GM19238 (cell line): Measurements from ENCODE around the gene SPEG.
A peak's percentile ranks its signal among the peaks of the same experiment; 100 is the strongest.

ENCODE experiments used
- DNase-seq: peaks from one replicate; pipeline ENCODE4 v3.0.0; 2011; ENCODE audit warnings: low spot score; ENCODE audit not compliant: insufficient read length

Gene SPEG

DNA sequence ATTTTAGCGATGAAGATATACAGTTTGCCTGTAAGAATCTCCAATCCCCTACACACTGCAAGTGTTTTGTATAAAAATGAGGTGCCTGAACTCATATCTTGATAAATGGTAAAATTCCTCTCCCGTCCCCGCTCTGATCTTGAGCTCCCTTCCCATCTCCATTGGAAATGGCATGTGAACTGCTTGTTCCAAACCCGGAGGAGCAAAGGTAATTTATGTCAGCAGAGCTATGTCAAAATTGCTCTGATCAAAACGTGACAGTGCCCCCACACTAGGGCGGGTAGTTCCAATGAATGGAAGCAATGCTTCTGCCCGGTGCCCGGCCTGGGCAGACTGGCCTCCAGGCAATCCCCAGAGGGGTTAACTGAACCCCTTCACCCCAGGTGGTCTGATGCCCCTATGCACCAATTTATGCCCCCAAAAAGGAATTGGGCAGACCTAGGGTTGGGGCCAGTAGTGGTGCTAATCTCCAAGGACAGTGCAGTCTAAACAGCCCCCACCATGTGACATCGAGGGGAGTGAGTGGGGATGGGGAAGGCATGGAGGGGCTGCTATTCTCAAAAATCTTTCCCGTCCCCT is 60.4 kb downstream of the SPEG start:
- DNase-seq: no peak

DNA sequence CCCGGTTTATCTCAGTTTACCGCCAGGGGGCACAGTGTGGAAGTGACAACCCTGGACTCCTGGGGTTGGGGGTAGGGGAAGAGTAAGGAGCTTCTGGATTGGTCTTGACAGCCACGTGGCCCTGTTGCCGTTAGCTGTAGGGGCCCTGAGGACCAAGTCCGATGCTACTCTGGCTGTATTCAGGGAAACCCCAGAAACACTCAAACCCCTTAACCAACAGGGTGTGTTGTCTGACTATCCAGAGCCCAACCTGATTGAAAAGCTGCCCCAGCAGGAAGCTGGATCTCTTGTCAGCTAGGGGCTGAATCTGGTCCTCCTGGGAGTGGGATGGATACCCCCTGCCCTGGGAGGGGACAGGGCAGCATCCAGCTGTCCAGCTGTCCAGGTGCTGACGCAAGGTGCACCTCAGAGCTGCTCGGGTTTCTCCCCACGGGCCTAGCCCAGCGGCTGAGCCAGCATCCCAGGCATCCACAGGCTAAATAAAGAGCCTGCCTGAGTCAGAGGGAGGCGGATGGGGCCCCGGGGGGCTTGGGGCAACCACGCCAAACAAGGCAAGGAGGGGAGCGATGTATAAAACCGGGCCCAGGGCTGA is 61.0 kb downstream of the SPEG start:
- peak; percentile 77 for DNase-seq

DNA sequence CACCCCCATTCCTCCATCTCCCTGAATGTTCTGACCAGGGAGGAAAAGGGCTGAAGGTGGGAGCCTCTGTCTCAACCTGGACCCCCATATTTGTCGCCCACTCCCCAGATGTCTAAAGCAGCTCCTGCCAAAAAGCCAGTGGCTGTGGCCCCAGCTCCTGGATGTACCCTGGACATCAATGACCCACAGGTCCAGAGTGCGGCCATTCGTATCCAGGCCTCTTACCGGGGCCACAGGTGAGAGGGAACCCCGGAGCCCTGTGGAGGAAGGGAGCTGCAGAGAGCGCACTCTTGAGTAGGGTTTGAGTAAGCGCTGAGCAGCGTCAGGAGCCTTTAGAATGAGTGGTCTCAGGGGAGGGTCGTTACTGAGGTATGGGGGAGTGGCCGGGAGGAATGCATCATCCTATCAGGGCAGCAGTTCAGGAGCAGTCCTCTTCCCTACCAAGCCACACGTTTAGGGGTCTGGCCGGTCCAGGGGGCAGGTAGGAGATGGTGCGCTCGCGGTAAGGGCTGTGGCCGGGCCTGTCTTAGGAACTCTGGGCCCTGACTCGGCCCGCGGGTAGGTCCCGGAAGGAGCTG is 61.7 kb downstream of the SPEG start:
- no peak for DNase-seq

DNA sequence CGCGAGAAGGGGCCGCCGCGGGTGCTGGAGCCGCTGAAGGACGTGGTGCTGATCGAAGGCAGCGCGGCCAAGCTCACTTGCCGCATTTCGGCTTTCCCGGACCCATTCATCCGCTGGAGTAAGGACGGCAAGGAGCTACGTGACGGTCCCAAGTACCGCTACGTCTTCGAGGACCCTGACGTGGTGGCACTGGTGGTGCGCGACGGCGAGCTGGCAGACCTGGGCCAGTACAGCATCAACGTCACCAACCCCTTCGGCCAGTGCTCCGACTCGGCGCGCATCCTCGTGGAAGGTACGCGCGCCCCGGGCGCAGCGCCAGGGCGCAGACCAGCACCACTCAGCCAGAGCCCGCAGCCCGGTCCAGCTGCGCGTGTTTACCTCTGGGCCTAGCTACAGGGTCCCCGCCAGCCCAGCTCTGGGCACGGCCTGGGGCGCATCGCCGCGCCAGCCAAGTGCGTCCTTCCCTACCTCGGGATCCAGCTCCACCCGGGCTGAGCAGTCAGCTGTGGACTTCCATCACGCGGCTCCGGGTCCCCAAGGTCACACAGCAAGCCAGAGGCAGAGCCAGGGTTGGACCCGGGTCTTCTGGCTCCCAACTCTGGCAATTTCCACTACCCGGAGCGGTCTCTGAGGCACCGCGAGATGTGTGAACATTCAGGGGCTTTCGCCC is 62.3 kb downstream of the SPEG start:
- no peak for DNase-seq

DNA sequence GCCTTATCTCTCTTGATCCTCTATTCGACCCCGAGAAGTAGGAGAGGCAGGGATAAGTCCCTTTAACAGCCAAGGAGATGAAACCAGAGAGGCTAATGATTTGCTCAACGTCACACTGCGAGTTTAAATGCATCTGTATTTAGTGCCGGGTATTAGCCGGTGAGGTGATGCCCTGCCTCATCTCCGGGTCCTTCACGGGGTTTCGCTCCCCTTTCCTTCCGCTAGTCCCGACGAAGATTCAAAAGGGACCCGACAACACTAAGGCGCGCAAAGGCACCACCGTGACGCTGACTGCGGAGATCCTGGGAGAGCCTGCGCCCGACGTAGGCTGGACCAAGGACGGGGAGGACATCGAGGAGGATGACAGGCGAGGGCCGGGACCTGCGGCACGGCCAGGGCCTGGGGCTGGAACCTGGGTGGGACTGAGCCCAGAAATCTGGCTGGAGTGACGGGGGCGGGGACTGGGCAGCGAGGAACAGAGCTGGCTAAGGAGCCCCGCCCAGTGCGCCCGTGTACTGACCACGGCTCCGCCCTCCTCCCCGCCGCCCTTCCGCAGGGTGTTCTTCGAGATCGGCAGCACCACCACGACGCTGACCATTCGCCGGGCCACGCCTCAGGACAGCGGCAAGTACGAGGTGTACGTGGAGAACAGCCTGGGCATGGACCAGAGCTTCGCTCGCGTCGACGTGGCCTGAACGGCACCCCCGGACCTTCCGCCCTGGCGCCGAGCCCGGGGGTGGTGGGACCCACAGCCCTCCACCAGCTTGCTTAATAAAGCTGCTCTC is 63.0 kb downstream of the SPEG start:
- peak; percentile 56 for DNase-seq

DNA sequence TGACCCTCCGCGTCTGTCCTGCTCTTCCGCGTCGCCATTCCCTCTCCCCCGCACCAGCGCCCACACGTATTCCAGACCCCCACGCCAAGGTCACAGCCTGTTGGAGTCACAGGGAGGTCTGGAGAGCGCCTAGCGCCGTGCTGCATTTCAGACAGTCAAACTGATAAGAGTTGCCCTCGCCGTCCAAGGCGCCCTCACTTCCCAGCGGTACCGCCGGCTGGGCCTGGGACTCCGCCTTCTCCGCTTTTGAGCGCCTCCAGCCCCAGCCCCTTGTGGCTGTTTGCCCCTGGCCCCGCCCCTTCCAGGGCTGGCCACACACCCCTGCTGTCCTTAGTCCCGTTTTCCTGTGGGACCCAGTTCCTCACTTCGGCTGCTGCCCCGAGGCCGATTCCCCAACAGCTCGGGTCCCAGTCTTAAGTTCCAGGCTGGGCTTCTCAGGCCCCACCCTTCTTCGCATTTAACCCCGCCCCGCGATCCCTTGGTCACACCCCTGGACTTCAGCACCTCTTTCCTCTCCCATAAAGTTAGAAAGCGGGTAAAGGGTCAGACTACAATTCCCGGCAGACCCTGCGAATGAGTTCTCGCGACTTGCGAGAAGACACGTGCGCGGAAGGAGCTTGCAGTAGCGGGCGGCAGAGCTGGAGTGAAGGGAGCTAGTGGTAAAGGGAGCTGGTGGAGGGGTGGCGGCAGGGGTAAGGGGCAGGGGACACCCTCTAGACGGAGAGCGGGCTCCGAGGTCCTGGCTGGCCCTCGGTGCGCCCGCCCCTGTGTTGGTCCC is 63.8 kb downstream of the SPEG start, which contains the start of gene GMPPA:
TSS of gene GMPPA (plus strand) at position 612 of the 778 bp plus-strand sequence. CDS start 1,085 bp downstream, outside the sequence.
- DNase-seq: peak; percentile 99

DNA sequence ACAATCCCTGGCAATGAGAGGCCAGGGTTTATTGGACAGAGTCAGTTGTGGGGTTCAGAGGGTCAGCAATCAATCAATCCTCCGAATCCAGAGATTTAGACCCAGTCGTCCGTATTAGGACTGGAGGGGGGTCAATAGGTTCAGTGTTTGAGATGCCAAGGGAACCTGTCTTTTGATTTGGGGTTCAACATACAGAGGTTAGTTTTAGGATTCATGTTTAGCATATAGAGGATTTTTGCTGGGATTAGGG is 64.3 kb downstream of the SPEG start:
- DNase-seq: no peak

DNA sequence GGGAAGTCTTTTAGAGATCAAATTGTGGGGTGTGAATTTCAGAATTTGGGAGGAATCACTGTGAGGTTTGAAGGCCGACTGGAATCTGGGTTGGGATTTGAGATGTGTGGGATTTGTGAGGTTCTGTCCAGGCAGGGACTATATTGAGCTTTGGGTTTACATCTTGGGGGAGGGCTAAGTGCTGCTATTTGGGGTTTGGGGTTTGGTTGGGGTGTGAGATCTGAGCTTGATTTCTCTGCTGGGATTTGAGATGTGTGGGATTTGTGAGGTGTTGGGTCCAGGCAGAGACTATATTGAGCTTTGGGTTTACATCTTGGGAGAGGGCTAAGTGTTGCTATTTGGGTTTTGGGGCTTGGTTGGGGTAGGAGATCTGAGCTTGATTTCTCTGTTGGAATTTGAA is 64.9 kb downstream of the SPEG start:
- DNase-seq: no peak

DNA sequence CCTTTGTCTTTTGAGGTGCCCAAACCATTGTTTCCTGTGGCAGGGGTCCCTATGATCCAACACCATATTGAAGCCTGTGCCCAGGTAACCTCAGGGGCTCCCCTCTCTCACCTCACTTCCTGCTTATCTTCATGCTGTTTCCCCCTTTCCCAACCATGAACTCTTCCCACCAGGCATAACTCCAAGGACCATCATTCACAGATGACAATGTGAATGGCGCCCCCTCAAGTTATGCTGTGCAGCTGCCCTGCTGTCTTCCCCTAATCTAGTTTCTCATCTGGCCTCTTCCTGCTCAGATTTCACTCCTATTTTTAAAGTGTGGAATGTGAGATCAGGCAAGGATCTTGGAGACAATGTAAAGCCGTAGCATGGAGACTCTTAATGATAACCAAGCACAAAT is 65.5 kb downstream of the SPEG start:
- DNase-seq: no peak

DNA sequence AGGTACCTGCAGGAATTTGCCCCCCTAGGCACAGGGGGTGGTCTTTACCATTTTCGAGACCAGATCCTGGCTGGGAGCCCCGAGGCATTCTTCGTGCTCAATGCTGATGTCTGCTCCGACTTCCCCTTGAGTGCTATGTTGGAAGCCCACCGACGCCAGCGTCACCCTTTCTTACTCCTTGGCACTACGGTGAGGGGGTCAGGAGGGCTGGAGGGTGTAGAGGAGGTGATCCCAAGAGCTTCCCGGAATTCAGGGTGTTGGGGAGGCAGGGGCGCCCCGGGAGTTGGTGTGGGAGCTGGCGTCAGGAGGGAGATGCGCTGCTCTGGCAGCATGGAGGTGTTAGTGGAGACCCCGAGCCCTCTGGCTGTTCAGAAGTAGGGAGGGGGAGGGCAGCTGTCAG is 67.2 kb downstream of the SPEG start:
- no peak for DNase-seq

DNA sequence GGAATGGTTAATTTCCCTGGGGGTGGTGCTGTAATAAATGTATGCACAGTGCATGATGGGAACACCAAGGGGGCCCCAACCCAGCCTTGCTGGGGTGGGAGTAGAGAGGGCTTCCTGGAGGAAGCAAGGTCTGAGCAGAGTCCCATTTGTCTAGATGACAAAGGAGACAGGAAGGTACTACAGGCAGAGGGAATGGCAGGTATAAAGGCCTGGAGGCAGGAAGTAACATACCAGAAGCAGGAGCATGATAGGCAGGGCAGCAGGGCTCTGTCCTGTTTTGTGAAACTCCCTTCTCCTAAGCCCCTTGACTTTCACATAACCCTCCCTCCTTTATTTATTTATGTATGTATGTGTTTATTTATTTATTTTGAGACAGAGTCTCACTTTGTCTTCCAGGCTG is 68.0 kb downstream of the SPEG start:
- no peak for DNase-seq

DNA sequence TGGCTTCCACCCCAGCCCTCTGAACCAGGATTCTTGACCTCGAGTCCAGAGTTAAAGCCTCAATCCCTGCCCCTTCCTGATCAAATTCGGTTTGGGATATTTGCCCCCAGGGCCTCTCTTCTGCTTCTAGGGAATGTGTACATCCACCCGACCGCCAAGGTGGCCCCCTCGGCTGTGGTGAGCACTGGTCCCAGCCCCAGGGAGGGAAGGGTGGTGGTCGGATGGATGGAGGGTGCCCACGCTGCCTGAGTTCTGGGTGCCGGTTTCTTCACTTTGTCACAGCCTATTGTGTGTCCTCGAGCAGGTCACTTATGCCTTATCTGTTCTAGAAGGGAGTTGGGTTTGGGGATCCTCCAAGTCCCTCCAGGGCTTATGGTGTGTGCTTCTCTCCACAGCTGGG is 70.9 kb downstream of the SPEG start:
- no peak for DNase-seq

DNA sequence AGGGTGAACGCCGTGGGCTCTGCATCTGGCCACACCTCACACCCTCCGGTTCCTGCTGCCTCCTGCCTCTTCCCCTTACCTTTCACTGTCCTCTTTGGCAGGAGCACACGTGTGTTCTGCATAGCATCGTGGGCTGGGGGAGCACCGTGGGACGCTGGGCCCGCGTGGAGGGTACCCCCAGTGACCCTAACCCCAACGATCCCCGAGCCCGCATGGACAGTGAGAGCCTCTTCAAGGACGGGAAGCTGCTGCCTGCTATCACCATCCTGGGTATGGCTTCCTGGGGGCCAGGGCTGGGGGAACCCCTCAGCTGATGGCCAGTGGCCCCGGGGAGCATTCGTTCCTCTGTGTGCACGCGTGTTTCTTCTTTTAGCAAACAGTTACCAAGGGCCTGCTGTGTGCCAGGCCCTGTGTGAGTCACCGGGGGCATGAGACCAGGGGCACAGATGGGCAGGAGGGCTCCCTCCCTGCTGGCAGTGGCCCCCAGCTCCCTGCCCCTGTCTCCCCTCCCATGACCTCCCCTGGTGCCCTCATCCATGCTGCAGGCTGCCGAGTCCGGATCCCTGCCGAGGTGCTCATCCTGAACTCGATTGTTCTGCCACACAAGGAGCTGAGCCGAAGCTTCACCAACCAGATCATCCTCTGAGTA is 71.6 kb downstream of the SPEG start:
- DNase-seq: no peak

DNA sequence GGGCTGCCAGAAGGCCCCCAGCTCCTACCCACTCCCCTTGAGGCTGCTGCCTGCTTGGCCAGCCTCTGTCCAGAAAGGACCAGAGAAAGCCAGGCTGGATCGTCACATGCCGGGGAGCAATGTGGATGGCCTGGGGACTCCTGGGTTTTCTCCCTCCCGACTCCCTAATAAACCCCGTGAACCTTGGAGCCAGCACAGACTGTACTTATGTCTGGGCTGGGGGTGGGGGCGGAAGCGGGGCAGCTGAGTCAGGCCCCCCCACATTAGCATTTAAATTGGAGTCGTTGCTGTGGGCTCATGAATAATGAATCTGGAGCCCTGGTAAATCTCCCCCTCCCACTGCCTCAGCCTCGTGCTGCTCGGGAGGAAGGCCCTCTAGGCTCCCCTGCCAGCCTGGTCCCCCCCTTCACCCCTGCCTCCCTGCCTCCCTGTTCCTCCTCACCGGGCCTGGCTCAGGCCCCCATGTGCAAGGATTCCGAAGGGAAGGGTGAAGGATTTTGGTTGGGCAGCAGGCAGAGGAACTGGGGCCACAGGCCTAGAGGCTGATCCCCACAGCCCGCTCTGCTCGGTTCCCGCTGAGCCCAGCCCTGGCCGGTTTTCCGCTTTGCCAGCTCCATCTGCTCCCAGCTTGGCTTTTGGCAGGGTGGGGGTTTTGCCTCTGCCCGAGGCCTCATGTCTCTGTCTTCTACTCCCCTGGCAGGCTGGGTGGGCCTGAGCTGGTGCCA is 72.3 kb downstream of the SPEG start:
- DNase-seq: no peak

DNA sequence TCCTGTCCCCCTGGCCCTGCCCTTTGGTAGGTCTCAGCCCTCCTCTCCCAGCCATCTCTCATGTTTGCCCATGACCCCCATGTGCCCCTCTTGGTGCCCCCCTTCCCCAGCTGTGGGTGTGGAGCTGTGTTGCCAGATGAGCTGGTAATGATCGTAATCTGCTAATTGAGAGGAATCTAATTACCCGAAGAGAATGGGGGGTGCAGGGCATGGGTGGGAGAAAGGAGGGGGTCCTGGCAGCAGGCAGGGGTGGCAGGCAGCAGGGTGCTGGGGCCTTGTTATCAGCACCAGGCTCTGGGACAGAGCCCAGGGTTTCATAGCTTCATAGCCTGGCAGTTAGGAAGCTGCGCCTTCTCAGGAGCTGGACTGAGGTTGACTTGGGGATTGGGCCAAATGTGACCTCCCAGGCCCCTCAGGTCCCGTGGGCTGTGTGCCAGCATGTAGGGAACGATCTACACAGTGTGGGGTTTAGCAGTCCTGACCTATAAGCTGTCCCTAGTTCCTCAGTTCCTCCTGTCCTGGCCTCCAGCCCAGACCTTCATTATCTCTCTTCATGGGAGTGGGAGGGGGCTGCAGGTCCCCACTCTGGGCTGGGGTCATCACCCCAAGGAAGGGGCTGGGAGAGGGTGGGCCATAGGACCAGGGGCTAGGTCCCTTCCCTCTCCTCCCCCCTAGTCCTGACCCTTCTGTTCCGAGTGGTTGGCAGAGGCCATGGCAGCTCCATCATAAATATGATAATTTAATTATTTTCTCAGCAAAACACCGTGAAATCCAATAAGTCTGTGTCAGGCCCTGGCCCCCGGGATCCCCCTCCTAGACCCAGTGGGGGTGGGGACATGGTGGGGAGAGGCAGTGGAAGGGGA is 73.2 kb downstream of the SPEG start:
- no peak for DNase-seq

DNA sequence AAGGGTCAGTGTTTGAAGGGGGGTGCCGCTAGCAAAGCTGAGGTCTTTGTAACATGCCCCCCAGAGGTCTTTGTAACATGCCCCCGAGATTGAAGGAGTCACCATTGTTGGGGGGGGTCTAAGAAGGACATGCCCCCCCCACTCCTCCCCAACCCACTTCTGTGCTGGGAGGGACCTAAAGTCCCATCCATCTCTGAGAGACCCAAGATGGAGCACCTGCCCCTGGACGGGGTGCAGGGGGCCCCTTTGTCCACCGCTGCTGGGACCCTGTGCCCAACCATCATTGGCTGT is 73.7 kb downstream of the SPEG start:
- DNase-seq: no peak

DNA sequence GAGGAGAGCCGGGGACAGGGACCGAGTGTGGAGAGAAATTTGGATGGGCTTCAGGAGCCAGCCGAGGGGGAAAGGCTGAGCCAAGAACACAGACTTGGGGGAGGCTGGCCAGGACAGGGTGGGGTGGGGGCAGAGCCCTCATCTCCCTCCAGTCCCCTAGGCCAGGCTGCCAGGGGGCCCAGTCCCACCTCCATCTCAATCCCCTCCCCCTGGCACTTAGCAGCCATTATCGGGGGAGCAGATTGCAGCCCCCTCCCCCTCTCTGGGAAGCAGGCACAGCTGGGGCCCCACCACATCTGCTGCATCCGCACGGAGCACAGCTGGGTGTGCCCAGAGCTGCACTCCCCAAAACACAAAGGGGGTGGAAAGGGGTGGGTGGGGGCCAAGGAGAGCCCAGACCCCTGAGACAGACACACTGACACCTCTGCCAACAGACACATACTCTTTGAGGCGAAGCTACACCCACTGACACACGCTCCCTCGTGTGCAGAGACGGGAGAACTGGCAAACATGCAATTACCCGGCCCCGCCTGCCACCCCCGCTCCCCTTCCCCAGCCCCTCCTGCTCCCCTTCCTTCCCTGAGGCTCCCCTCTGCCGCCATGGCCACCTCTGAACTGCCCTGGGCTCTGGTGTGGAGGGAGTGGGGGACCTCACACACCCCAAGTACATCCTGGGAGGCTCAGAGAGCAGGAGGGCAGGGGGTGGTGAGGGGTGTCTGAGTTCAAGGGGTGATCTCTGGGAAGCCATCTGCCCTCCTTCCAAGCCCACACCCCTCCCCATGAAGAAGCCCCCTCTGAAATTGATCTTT is 74.5 kb downstream of the SPEG start:
- no peak for DNase-seq

DNA sequence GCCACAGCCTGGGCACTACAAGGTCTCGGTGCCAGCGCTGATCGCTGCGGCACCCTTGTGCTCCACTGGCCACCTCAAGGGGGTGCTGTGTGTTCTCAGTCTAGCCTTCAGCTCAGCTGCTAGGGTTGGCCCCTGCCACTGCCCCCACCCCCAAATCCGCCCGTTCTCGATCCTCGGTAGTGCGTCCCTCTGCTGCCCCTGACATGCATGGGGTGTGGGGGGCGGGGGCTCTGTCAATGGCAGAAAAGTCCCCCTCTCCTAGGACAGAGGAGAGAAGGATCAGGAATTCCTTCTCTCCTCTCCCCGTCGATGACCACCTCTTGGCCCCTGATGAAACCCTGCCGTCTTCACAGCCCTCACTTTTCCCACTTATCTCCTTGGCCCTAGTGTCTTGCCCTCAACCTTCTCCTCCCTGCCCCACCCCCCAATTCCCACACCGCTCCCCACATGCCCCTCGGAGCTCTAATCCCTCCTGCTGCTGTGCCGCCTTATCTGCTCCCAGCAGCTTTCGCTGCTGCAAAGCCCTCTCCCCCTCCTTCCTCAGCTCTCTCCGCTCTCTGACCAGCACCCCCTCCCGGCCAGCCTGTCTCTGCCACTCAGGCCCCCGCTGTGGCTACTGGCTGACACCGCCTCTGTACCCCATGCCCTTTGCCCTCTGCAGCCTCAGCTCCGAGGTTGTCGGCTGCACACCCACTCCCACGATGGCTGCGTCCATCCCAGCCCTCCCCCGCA is 75.3 kb downstream of the SPEG start:
- peak; percentile 54 for DNase-seq
